HK-2 (cell line): ENCODE measurements around the gene CDH10.

Experiments used
- DNase-seq: peaks from one replicate; pipeline ENCODE4 v3.0.0-alpha.2; 2018; ENCODE audit not compliant: unreplicated experiment

The CDH10 gene

GRCh38 chr5:24644761-24645160 is at the start of gene CDH10:
CDH10 (minus strand) TSS chr5:24644978; CDS start chr5:24593490, 51,488 bp downstream.
- DNase-seq: no peak

DNA sequence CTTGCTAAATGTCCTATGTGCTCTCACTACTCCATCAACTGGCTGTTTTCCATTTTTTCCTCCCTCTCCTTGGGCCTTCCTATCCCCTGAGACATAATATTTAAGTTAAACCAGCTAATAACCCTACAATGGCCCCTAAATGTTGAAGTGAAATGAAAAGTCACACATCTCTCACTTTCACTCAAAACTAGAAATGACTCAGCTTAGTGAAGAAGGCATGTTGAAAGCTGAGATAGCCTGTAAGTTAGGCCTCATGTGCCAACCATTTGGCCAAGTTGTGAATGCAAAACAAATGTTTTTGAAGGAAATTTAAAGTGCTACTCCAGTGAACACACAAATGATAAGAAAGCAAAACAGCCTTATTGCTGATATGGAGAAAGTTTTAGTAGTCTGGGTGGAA is 48.8 kb upstream of the CDH10 start:
- DNase-seq: no peak

GRCh38 chr5:24691074-24691473 is 46.3 kb upstream of the CDH10 start:
- no peak for DNase-seq

DNA sequence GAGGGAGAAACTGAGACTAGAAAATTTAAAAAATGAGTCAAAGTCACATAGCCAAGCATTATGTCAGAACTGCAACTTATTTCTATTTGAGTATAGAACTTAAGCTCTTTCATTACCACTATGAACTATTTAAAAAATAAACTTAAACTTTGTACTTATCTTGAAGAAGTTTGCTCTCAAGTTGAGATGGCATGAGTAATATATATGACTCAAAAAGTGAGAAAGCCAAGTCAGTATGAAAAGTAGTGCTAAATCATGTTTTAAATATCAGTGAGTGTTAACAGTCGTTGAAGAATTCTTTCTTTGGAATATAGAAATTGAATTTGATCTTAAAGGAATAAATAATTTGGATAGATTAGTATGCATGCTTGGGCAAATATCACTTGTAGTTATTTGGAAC is 36.3 kb upstream of the CDH10 start:
- DNase-seq: no peak

GRCh38 chr5:24668050-24668449 is 23.3 kb upstream of the CDH10 start:
- DNase-seq: no peak

GRCh38 chr5:24649531-24649930 is 4.8 kb upstream of the CDH10 start:
- DNase-seq: no peak

GRCh38 chr5:24646915-24647314 is 2.1 kb upstream of the CDH10 start:
- DNase-seq: no peak

DNA sequence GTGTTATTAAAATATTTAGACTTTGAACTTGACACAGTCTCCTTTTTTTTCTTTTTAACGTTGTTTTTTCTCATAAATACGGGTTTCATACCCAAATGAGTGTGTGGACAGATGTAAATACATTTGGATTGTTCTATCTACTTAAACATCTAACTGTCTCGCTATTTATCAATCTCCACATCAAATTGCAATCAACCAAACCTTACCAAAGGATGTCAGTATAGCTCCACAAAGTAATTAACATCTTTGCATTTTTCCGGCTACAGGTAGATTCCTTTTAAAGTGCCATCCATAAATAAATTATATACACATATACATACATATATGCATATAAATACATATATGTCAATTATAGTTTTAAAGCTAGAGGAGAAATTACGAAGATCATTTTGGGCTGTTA is 705 bp upstream of the CDH10 start:
- no peak for DNase-seq

- no peak for DNase-seq
Measured at GRCh38 chr5:24643880-24644279, 898 bp downstream of the CDH10 start.

DNA sequence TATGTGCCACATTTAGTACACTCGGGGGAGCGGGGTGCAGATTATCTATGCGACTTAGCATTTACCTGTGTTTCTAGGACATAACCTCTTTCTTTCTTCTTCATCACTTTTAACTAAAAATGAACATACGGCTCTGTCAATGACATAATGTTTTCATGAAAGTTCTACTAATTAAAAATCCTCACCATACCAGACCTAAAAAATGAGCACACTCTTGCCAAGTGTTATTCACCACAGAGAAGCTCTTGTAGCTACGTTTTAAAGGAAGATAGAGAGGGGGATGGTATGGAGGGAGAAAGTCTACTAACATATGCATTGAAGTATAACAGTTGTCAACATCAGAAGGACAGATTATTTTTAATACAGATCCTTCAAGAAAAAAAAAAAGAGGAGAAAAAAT is 1.6 kb downstream of the CDH10 start:
- DNase-seq: no peak

DNA sequence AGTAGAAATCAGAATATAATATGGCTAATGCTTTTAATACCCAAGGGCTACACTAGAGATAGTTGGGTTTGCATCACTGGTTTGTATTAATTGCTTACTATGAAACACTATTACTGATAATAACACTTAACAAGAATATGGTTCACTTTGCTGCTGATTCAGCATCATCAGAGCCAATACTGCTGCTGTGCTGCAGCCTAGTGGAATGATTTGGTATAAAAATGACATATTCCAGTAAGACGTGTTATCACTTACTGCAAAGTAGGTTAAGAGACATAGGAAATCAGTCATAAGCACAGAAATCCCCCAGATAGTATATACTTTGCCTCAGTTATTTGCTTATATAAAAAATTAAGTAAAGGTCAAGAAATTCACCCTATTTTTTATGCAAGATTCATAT is 2.8 kb downstream of the CDH10 start:
- no peak for DNase-seq

GRCh38 chr5:24635209-24635608 is 9.6 kb downstream of the CDH10 start:
- DNase-seq: no peak

DNA sequence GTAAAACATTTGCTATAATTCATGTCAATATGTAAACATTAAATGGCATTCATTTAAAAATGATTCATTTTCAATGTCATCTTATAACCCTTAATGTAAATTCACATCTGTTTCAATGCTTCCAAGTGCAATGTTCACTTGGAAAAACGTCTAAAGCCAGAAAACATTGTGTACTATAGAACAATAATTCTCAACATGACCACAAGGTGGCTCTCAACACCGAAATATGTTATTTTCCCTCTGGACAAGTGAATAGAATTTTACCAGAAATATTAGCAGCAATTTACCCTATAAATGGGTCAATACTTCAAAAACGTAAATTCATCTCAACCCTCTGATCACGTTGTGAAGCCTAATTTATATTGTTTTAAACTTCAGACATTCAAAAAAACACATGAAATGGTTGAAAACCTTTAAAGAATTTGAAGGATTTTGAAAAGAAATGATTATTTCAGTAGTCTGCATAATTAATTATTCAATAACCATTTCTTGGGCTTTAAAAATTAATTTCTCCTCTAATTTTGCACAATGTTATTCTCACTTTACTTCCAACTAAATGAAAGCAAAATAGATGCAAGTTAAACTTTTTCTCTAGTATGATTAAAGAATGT is 11.0 kb downstream of the CDH10 start:
- DNase-seq: no peak

DNA sequence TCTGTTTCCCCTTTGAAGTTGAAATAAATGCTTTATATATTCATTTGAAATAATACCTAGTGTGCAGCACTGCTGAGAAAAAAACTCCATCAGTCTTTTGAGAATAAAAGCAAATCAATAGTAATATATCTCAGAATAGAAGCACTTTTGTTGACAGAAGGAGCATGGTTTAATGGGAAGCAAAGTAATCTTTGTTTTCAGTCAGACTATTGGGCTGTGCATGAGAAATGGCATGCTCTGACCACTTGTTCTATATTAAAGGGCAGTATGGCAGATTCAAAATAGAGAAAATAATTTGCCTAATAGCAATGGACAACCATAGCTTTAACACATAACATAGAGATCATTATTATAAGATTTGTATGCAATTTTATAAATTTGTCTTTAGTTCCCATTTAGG is 12.4 kb downstream of the CDH10 start:
- DNase-seq: no peak

- DNase-seq: no peak
Measured at GRCh38 chr5:24630918-24631317, 13.9 kb downstream of the CDH10 start.

GRCh38 chr5:24629798-24630197 is 15.0 kb downstream of the CDH10 start:
- DNase-seq: no peak

DNA sequence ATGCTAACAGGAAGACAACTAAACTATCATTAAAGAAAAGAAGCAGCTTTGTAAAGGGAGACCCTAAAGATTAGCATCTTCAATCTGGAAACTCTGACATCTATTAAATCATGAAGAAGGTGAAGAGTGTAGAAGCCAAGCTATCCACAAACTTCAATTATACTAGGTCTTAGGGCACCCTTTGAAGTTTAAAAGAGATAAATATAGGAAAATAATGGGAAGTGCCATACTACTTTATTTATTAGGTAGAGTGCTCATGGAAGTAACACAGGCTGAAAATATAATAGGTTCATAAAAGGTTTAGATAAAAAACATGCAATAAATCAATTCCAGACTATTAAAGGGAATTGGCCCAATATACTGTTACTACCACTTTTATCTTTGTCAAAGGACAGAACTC is 19.9 kb downstream of the CDH10 start:
- no peak for DNase-seq

GRCh38 chr5:24623624-24624023 is 21.2 kb downstream of the CDH10 start:
- DNase-seq: no peak

- no peak for DNase-seq
Measured at GRCh38 chr5:24623031-24623430, 21.7 kb downstream of the CDH10 start.

DNA sequence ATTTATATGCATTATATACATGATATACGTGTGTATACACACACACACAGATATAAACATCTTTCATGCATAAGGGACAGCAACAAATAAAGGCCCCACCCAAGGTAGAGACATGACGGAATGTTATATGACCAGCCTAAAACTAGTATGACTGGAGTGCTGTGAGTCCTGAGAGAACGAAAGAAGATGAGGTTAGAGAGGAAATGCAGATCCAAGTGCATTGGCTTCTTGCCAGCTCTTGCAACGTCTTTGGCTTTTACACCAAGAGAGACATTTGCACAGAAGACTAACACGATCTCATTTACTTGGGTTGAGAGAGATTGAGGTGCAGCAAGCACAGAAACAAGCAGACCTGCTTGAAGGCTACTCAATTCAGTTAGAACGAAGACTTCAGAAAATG is 23.0 kb downstream of the CDH10 start:
- DNase-seq: no peak

DNA sequence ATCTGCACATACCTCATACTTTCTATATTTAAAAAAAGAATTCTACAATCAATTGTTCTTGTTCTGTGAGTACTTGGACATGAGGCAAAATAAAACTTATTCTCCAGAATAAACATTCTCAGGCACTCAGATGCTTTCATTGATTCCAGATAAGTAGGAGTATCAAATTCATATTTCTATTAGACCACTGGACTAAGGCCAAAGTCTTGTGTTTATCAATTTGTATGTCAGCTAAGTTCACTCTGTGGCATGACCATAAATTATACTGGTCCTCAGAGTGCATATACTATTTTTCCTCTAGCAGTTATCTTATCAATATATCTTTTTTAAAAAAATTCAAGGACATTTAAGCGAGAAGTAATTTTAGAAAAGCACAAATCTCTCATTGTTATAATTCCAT is 28.2 kb downstream of the CDH10 start:
- no peak for DNase-seq

- DNase-seq: no peak
Measured at GRCh38 chr5:24615159-24615558, 29.6 kb downstream of the CDH10 start.

GRCh38 chr5:24609706-24610105 is 35.1 kb downstream of the CDH10 start:
- DNase-seq: no peak

DNA sequence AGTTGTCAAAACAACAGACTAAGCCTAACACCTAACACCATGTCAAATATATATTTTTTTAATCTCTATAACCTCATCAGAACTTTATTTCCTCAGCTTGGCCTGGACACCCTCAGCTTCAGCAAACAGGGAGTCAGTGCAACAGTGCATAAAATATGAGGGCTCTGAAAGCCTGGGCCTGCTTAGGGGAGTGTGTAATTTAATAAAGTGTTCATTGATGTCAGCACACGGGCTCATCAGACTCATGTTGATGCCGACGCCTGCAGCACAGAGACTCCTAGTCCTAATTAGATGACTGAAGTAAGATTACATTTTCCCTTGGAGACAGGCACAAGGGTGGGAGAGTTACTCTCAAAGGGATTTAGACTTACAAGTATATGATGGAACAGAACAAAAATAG is 37.8 kb downstream of the CDH10 start:
- no peak for DNase-seq

- DNase-seq: no peak
Measured at GRCh38 chr5:24602188-24602587, 42.6 kb downstream of the CDH10 start.
